ENCODE results near the gene RSRC1.

DNA sequence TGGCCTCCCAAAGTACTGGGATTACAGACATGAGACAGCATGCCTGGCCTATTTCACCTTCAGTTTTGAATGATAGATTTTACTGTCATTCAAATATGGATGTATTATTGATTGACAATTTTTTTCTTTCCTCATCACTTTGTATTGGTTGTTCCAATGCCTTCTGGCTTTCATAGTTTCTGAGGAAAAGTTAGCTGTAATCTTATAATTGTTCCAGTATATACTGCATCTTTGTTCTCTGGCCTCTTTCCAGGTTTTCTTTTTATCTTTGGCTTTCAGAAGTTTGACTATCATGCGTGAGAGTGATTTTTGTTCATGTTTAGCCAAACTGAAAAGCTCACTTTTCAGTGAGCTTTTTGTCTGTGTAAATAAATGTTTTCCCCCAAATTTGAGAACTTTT is 157.1 kb downstream of the RSRC1 start:
- TF ChIP-seq, protein P1, sequence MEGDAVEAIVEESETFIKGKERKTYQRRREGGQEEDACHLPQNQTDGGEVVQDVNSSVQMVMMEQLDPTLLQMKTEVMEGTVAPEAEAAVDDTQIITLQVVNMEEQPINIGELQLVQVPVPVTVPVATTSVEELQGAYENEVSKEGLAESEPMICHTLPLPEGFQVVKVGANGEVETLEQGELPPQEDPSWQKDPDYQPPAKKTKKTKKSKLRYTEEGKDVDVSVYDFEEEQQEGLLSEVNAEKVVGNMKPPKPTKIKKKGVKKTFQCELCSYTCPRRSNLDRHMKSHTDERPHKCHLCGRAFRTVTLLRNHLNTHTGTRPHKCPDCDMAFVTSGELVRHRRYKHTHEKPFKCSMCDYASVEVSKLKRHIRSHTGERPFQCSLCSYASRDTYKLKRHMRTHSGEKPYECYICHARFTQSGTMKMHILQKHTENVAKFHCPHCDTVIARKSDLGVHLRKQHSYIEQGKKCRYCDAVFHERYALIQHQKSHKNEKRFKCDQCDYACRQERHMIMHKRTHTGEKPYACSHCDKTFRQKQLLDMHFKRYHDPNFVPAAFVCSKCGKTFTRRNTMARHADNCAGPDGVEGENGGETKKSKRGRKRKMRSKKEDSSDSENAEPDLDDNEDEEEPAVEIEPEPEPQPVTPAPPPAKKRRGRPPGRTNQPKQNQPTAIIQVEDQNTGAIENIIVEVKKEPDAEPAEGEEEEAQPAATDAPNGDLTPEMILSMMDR (IDR thresholded peaks at IDR 0.05; ENCODE audit: insufficient read depth, low read length, poor library complexity, severe bottlenecking): no peak
- no peak for TF ChIP-seq EZH2phosphoT487 (conservative IDR thresholded peaks at IDR 0.05; ENCODE audit: low read length)

Measured in SU-DHL-6 (cell line).